Ascending aorta (tissue), 2 donors: ENCODE measurements around the gene DNMT1. TPM values are rescaled to one million over a fixed set of nuclear protein-coding genes. Genes with fewer than 3 reads are reported as not detected.

Experiments
- DNase-seq, 2 donors: peaks; one replicate each; pipeline ENCODE4 v3.0.0-alpha.2; 2019; ENCODE audit warnings: low spot score in 2 of 2
- H3K27ac ChIP-seq, 2 donors: fragments of 200-600 bp; sonication (generic); one replicate each; pipeline ENCODE4 v1.5.1; 2016 to 2017; ENCODE audit warnings: mild to moderate bottlenecking in 1 of 2
- H3K27me3 ChIP-seq: fragments of 200-600 bp; sonication (generic); one replicate; pipeline ENCODE4 v1.5.1; 2017
- H3K36me3 ChIP-seq, 2 donors: fragments of 200-600 bp; sonication (generic); one replicate each; pipeline ENCODE4 v1.5.1; 2016
- H3K4me1 ChIP-seq, 2 donors: fragments of 200-600 bp; sonication (generic); one replicate each; pipeline ENCODE4 v1.5.1; 2016 to 2017; ENCODE audit warnings: mild to moderate bottlenecking in 1 of 2
- H3K4me3 ChIP-seq, 2 donors: fragments of 200-600 bp; sonication (generic); one replicate each; pipeline ENCODE4 v1.5.1; 2016 to 2017; ENCODE audit warnings: mild to moderate bottlenecking in 1 of 2
- H3K9me3 ChIP-seq, 2 donors: fragments of 200-600 bp; sonication (generic); one replicate each; pipeline ENCODE4 v1.5.1; 2016
- CTCF ChIP-seq, 3 experiments: fragments of 200-600 bp in 2 of 3; fragments of 450-650 bp in 1 of 3; sonication (generic) in 2 of 3; IDR thresholded peaks; one replicate each; pipeline ENCODE4 v1.5.1; 2016 to 2019; ENCODE audit warnings: antibody characterized with exemption in 3 of 3, mild to moderate bottlenecking in 1 of 3, moderate library complexity in 1 of 3
- intact Hi-C: fragments of 100-400 bp; cut with DNase I; formaldehyde crosslinking; loops from one replicate; pipeline ENCODE4 v1.15.1; 2023
- total RNA-seq: library from RNA; depleted of rRNA; stranded (reverse); fragments of >200 nt; gene quantifications from one replicate; pipeline ENCODE4 v1.1.0, GENCODE V29; 2016

The DNMT1 gene
- total RNA-seq, 1 donor from 2014 or later, result 54.0 TPM

GRCh38 chr19:10230173-10230860 lies 35.6 kb upstream of the DNMT1 start:
- H3K9me3 ChIP-seq, result no peaks in the 10 kb centered on the region
- H3K4me1 ChIP-seq, result peaks cover 3 to 13% of the 10 kb centered on the region in 2 donors
- H3K36me3 ChIP-seq, result no peaks in the 10 kb centered on the region
- no peaks in the 10 kb centered on the region for H3K27me3 ChIP-seq
- H3K4me3 ChIP-seq, result peak overlapping the region; percentile 73 to 98
- H3K27ac ChIP-seq, result peak overlapping the region; percentile 51 to 86
- peak in 1 of 2 donors; percentile 75 for DNase-seq
- intact Hi-C loops, result loop anchor here (2.0 kb wide), 1 partner anchor 20 kb away; no protein-coding TSS in a partner anchor
- TF ChIP-seq CTCF (IDR thresholded peaks at IDR 0.05), result no peak

GRCh38 chr19:10228920-10229319 lies 34.2 kb upstream of the DNMT1 start:
- Histone ChIP-seq H3K27ac (peak overlapping the region in 1 of 2 donors; percentile 6), H3K9me3 (no peaks in the 10 kb centered on the region), H3K4me3 (no peak overlapping the region), H3K4me1 (peaks cover 3 to 13% of the 10 kb centered on the region in 2 donors), H3K36me3 (peaks cover 5 to 6% of the 10 kb centered on the region in 2 donors), H3K27me3 (no peaks in the 10 kb centered on the region)
- DNase-seq, result no peak
- peak; percentile 21 to 36 (median 21) for TF ChIP-seq CTCF (IDR thresholded peaks at IDR 0.05)
- intact Hi-C loops, result no loop called here

- Histone ChIP-seq H3K27me3 (no peaks in the 10 kb centered on the region), H3K4me3 (no peak overlapping the region), H3K4me1 (peaks cover 3 to 13% of the 10 kb centered on the region in 2 donors), H3K9me3 (no peaks in the 10 kb centered on the region), H3K27ac (no peak overlapping the region), H3K36me3 (peaks cover 6 to 12% of the 10 kb centered on the region in 2 donors)
- intact Hi-C loops, result no loop called here
- TF ChIP-seq CTCF (IDR thresholded peaks at IDR 0.05), result no peak
- DNase-seq, result no peak
These were observed 33.6 kb upstream of the DNMT1 start for GRCh38 chr19:10228393-10228792.

- intact Hi-C loops, result no loop called here
- peak in 1 of 2 donors; percentile 68 for DNase-seq
- Histone ChIP-seq H3K27me3 (no peaks in the 10 kb centered on the region), H3K9me3 (no peaks in the 10 kb centered on the region), H3K4me3 (peak overlapping the region in 1 of 2 donors; percentile 0), H3K36me3 (peaks cover 6 to 13% of the 10 kb centered on the region in 2 donors), H3K27ac (peak overlapping the region; percentile 49 to 62), H3K4me1 (peaks cover 3 to 13% of the 10 kb centered on the region in 2 donors)
- TF ChIP-seq CTCF (IDR thresholded peaks at IDR 0.05), result no peak
These were observed 32.5 kb upstream of the DNMT1 start for GRCh38 chr19:10227026-10227971.

GRCh38 chr19:10226376-10227025 lies 31.7 kb upstream of the DNMT1 start:
- Histone ChIP-seq H3K36me3 (peaks cover 6 to 13% of the 10 kb centered on the region in 2 donors), H3K27ac (peak overlapping the region; percentile 49 to 62), H3K9me3 (no peaks in the 10 kb centered on the region), H3K4me3 (no peak overlapping the region), H3K4me1 (peaks cover under 1 to 12% of the 10 kb centered on the region in 2 donors), H3K27me3 (no peaks in the 10 kb centered on the region)
- DNase-seq, result peak in 1 of 2 donors; percentile 84
- no peak for TF ChIP-seq CTCF (IDR thresholded peaks at IDR 0.05)
- intact Hi-C loops, result no loop called here
